ENCODE measurements around the gene SH3GL2.

Gene SH3GL2

GRCh38 chr9:17609312-17610005 lies 30.6 kb downstream of the SH3GL2 start:
- no peak for DNase-seq (ENCODE audit: extremely low read depth in 1 of 2, low read depth in 1 of 2)

- no peak for DNase-seq (ENCODE audit: extremely low read depth in 1 of 2, low read depth in 1 of 2)
Observed at GRCh38 chr9:17611342-17611741, 32.5 kb downstream of the SH3GL2 start.

DNA sequence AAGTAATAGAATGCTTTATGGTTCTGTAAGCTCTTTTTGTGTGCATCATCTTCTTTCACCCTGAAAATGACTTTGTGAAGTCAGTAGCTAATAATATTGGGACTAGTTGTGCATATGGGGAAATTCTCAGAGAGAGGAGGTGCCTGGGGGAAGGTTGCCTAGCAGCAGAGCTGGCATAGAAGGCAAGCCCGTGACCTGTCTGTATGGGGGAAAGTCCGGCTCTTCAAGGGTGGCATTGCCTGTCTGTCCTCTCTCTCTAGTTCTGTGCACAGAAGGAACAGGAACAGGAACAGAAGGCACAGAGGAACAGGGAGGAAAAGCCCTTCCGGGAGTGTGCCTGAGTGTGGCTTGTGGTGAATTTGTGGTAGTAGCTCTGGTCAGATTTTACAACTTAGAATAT lies 33.1 kb downstream of the SH3GL2 start:
- no peak for DNase-seq (ENCODE audit: extremely low read depth in 1 of 2, low read depth in 1 of 2)

DNA sequence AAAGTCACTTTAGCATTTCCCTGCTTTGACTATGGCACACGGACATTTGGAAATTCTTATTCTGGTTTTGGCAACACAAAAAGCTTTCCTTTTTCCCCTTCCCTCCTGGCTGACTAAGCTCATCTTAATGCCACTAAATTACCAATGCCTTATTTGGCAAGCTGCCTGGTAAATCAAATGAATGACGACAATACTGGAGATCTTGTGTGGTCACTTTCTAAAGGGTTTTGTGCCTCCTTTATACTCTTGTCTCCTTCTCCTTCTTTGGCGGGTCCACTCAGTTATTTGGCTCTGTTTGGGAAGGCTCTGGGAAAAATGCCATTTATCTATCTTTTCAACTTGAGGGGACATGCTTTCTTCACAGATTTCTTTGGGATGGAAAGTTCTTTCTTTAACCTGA lies 34.9 kb downstream of the SH3GL2 start:
- no peak for DNase-seq (ENCODE audit: extremely low read depth in 1 of 2, low read depth in 1 of 2)

DNA sequence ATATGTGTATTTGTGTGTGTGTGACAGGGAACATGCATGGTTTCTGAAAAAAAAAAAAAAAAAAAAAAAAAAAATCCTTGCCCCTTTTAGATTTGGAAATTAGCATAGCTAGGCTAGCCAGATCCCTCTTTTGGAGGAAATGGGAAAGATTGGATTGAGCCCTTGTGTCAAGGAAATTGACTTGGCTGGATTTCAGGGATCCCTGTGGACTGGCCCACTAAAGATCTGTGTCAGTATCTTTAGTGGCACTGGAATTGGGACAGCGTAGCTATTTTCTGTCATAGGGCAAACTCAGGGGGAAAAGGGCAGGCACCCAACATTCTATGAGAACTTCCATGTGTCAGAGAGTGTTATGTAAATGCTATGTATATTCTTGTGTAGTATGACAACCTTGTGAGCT lies 35.4 kb downstream of the SH3GL2 start:
- no peak for DNase-seq (ENCODE audit: extremely low read depth in 1 of 2, low read depth in 1 of 2)

DNA sequence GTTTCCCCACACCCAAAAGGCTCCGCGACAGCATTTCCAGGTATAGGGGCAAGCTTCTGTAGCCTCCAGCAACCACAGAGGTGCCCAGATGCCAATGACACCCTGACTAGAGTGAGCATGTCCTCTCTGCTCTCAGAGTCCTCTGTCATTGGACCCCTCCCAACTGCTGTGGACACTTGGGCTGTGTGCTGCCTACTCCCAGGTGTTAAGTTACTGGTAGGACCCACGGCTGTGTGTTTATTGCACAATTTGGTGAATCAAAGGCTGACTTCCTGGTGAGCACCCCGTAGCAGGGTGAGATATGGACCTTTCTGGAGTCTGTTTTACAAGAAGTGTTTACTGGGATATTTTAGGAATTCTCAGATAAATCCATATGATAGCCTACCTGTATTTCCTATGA lies 36.0 kb downstream of the SH3GL2 start:
- DNase-seq (ENCODE audit: extremely low read depth in 1 of 2, low read depth in 1 of 2): no peak

- no peak for DNase-seq (ENCODE audit: extremely low read depth in 1 of 2, low read depth in 1 of 2)
Observed at GRCh38 chr9:17622141-17622540, 43.3 kb downstream of the SH3GL2 start.

DNA sequence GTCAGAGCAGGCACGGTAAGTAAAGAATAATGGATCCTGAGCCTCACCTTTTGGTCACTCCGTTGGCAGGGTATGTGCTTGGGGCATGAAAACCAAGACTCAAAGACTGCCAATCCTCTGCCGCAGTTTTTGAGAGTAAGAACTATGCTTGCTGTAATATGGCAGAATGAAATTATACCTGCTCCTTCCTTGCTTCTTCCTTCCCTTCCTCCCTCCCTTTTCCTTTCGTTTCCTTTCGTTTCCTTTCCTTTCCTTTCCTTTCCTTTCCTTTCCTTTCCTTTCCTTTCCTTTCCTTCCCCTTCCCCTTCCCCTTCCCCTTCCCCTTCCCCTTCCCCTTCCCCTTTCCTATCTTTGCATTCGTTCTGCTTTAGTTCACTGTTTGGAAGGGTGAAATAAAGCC lies 43.9 kb downstream of the SH3GL2 start:
- DNase-seq (ENCODE audit: extremely low read depth in 1 of 2, low read depth in 1 of 2): no peak

DNA sequence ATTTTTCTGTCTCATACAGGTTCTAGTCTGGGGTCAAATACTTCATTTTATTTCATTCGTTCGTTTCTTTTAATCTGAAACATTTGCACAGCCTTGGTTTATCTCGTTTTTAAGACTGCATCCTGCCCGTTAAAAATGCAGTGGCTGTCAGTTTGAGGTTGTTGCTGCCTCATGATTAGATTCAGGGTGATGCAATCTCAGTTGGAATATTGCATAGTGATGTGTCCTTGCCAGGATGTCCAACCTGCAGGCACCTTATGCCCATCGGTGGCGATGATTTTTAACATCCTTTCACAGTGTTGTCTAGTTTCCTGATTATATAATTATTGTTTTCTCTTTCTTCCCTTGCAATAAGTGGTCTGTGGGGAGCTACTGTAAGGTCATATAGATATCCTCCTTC lies 45.1 kb downstream of the SH3GL2 start:
- no peak for DNase-seq (ENCODE audit: extremely low read depth in 1 of 2, low read depth in 1 of 2)

DNA sequence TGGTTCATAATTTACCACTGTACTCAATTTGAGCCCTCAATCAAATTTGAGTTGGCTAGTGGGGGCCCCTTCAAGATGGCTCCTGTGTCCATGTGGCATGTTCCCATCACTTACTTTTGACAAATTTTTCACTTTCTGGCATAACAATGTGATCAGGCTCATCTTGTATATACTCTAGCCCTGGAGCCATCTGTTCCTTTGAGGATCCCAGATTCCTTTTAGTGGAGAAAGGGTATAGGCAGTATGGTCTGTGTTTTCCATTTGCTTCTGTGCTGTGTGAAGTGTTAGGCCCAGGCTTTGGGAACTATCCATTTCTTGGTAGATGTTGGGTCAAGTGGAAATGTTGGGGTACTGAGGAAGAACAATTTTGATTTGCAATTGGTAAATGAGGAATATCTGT lies 45.7 kb downstream of the SH3GL2 start:
- no peak for DNase-seq (ENCODE audit: extremely low read depth in 1 of 2, low read depth in 1 of 2)

DNA sequence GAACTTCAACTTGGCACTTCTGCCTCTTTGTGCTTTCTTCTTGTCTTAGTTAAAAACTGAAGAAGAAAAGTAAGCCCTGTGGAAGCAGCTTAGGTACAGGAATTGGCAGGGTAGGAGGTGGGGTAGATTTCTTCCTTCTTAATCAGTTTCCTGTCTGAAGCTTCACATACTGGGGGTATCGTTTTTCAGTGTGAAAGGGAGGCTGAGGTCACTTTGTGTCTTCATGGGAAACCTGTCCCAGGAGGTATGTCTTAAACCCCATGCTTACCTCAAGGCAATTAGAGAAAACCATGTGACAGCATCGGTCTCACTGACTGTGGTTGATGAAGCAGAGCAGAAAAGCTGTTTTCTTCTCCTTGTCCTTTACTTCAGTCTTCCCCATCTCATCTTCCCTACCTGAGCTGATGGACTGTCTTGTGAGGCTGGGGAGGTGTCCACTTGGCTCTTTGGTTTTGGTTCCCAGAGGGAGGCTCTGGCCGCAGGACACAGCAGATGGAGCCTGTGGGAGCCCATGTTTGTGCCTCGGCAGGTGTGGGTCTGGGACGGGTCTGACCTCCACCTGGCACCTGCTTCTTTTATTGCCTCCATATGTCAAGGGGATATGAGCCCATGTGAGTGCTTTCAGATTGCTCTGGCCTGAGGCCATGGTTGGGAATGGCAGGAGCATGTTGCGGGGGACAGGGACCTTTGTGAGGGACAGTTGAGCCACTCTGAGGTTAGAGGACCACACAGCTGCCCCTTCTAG lies 47.0 kb downstream of the SH3GL2 start:
- no peak for DNase-seq (ENCODE audit: extremely low read depth in 1 of 2, low read depth in 1 of 2)

- DNase-seq (ENCODE audit: extremely low read depth in 1 of 2, low read depth in 1 of 2): no peak
Observed at GRCh38 chr9:17627641-17628040, 48.8 kb downstream of the SH3GL2 start.

GRCh38 chr9:17628624-17629023 lies 49.8 kb downstream of the SH3GL2 start:
- DNase-seq (ENCODE audit: extremely low read depth in 1 of 2, low read depth in 1 of 2): no peak

GRCh38 chr9:17630531-17630949 lies 51.7 kb downstream of the SH3GL2 start:
- DNase-seq (ENCODE audit: extremely low read depth in 1 of 2, low read depth in 1 of 2): no peak

DNA sequence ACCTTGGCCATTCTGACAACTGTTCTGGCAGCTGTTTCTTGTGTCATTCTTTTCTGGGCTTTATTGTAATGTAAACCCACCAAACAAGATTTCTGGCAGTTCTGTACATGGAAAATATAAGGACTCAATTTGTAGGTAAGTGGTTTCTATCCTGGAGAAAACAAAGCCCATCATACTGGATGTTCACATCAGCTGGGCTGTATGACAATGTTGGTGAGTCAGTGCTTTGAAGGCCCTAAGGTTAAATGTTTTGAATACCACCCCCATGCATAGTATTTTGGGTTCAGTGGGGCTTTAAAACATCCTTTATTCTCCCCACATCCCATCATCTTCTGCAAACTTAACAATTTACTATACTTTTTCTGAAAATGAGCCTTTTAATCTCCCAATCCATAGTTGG lies 52.5 kb downstream of the SH3GL2 start:
- no peak for DNase-seq (ENCODE audit: extremely low read depth in 1 of 2, low read depth in 1 of 2)

DNA sequence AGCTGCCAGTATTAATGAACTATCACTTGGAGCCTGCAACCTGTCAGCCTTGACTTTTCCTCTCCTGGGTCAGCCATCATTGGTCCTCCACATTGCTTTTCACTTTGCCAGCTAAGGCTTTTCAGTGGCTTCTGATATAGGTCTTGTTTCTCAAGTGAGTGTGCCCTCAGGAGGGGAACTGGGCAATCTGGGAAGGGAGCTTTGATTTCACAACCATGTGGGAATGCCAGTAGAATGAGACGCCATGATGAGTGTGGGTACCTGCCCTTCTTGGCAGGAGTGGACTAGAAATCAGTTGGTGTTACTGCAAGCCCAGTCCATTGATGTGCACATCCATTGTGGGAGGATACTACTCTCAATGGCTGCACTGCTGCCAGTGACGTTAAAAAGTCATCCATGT lies 54.1 kb downstream of the SH3GL2 start:
- no peak for DNase-seq (ENCODE audit: extremely low read depth in 1 of 2, low read depth in 1 of 2)

- no peak for DNase-seq (ENCODE audit: extremely low read depth in 1 of 2, low read depth in 1 of 2)
Observed at GRCh38 chr9:17635115-17635890, 56.4 kb downstream of the SH3GL2 start.

GRCh38 chr9:17636349-17636748 lies 57.5 kb downstream of the SH3GL2 start:
- no peak for DNase-seq (ENCODE audit: extremely low read depth in 1 of 2, low read depth in 1 of 2)

DNA sequence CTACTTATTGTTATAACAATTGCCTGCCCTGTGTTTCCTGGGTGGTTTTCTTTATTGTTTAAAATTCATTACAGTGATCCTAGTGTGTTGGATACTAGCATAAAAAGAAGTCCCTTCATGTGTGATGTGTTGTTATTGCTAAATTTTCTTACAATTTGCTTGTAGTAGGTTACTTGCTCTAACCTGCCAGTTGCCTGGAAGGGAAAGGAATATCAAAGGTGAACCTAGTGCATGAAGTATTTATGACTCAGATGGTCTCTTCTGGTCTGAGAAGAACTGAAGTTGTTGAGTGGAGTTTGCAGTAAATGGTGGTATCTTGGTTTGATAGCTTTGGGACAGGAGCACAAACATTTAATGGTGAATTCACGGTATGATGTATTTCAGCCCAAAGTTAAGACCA lies 58.0 kb downstream of the SH3GL2 start:
- DNase-seq (ENCODE audit: extremely low read depth in 1 of 2, low read depth in 1 of 2): no peak

GRCh38 chr9:17637229-17637628 lies 58.4 kb downstream of the SH3GL2 start:
- DNase-seq (ENCODE audit: extremely low read depth in 1 of 2, low read depth in 1 of 2): no peak

DNA sequence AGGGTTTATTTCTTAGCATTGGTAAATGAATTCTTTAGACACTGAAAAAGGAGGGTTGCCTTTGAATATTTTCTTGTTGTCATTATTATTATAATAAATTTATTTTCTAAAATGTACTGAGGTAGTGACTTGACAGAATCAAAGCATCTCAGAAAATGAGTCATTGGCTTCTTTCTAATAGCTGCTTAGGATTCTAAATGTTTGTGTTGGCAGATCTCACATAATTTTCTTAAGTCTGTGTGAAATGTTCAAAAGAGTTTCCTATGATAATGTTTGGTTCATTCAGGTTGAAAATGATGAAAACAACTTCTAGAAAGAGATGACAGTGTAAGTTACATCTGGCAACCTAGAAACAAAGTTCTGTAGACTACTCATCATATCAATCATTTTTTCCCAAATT lies 69.7 kb downstream of the SH3GL2 start:
- DNase-seq (ENCODE audit: extremely low read depth in 1 of 2, low read depth in 1 of 2): no peak

DNA sequence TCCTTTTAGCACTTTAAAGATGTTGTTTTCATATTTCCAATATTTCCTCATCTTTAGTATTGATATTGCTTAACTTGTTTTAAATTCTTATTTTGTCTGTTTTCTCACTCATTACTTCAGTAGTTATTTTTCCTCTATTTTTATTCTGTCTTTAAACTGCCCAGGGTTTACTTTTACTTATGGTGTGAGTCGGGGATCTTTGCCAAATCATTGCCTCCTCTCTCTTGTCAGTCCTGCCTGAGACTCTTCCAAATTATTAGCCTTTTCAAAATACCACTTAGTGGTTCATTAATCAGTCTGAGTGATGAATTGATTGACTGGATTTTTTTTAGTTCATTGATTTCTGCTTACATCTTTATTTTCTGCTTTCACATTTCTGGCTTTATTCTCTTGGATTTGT lies 72.9 kb downstream of the SH3GL2 start:
- no peak for DNase-seq (ENCODE audit: extremely low read depth in 1 of 2, low read depth in 1 of 2)
